ENCODE measurements around the gene HMOX2.

GRCh38 chr16:4443986-4444385 is 32.2 kb upstream of the HMOX2 start:
- TF ChIP-seq MAX (CRISPR knock-in tag; IDR thresholded peaks at IDR 0.05) (no peak), CTCF (IDR thresholded peaks at IDR 0.05) (no peak), ZSCAN18 (CRISPR knock-in tag; IDR thresholded peaks at IDR 0.05) (no peak), NR3C1 (CRISPR knock-in tag; conservative IDR thresholded peaks at IDR 0.05; ENCODE audit: low read depth) (no peak)

All from WTC11 (cell line).